GM23338 (cell line): ENCODE results near the gene DYRK1A.

Source experiments
- JUNB ChIP-seq: IDR thresholded peaks from one replicate; pipeline ENCODE4 v1.6.1; 2016; ENCODE audit warnings: antibody characterized with exemption; ENCODE audit not compliant: unreplicated experiment
- POLR2AphosphoS5 ChIP-seq: IDR thresholded peaks from 2 replicates; pipeline ENCODE4 v1.6.1; 2016; ENCODE audit warnings: antibody characterized with exemption, low read depth
- TF ChIP-seq, protein P1 (sequence below), 2 experiments: fragments of 200-600 bp in 1 of 2; sonication (generic) in 1 of 2; conservative IDR thresholded peaks; 2 replicates each; pipeline versions ENCODE4 v1.5.1 to v1.6.1; 2016 to 2017; ENCODE audit warnings: antibody characterized with exemption in 2 of 2, low read depth in 2 of 2, mild to moderate bottlenecking in 2 of 2, moderate library complexity in 1 of 2

GRCh38 chr21:37546299-37546908 is 179.8 kb downstream of the DYRK1A start:
- TF ChIP-seq, protein P1, sequence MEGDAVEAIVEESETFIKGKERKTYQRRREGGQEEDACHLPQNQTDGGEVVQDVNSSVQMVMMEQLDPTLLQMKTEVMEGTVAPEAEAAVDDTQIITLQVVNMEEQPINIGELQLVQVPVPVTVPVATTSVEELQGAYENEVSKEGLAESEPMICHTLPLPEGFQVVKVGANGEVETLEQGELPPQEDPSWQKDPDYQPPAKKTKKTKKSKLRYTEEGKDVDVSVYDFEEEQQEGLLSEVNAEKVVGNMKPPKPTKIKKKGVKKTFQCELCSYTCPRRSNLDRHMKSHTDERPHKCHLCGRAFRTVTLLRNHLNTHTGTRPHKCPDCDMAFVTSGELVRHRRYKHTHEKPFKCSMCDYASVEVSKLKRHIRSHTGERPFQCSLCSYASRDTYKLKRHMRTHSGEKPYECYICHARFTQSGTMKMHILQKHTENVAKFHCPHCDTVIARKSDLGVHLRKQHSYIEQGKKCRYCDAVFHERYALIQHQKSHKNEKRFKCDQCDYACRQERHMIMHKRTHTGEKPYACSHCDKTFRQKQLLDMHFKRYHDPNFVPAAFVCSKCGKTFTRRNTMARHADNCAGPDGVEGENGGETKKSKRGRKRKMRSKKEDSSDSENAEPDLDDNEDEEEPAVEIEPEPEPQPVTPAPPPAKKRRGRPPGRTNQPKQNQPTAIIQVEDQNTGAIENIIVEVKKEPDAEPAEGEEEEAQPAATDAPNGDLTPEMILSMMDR (conservative IDR thresholded peaks at IDR 0.05; ENCODE audit: low read depth in 2 of 2), result peak; percentile 48 to 50
- no peak for TF ChIP-seq POLR2AphosphoS5
- TF ChIP-seq JUNB, result no peak
